IPS-18a (cell line): ENCODE measurements around the gene STMP1.
"Not testable (repeated sequence)": the region's sequence is repeated elsewhere in the genome, so short reads cannot be mapped to it uniquely, and the experiment has no call there.

ENCODE experiments used
- H3K27ac ChIP-seq: one replicate; pipeline ENCODE4 v1.5.1; 2013; ENCODE audit warnings: low read length
- H3K27me3 ChIP-seq: one replicate; pipeline ENCODE4 v1.6.1; 2013; ENCODE audit warnings: mild to moderate bottlenecking, low read length; ENCODE audit not compliant: control insufficient read depth, insufficient read depth
- H3K36me3 ChIP-seq: one replicate; pipeline ENCODE4 v1.6.1; 2013; ENCODE audit warnings: low read depth, low read length; ENCODE audit not compliant: control insufficient read depth
- H3K4me1 ChIP-seq: one replicate; pipeline ENCODE4 v1.6.1; 2013; ENCODE audit warnings: low read depth, low read length; ENCODE audit not compliant: control insufficient read depth
- H3K4me3 ChIP-seq: one replicate; pipeline ENCODE4 v1.5.1; 2013; ENCODE audit warnings: low read length
- H3K9ac ChIP-seq: one replicate; pipeline ENCODE4 v1.6.1; 2013; ENCODE audit warnings: mild to moderate bottlenecking, low read length, moderate library complexity
- H3K9me3 ChIP-seq: one replicate; pipeline ENCODE4 v1.6.1; 2013; ENCODE audit warnings: low read depth, low read length; ENCODE audit not compliant: control insufficient read depth

STMP1 gene

GRCh38 chr7:135684136-135684535 lies 21.8 kb downstream of the STMP1 start:
- Histone ChIP-seq H3K27ac (no peak overlapping the region), H3K36me3 (no peaks in the 10 kb centered on the region), H3K4me3 (no peak overlapping the region), H3K27me3 (no peaks in the 10 kb centered on the region), H3K9ac (no peak overlapping the region), H3K9me3 (no peaks in the 10 kb centered on the region), H3K4me1 (no peaks in the 10 kb centered on the region)

- H3K4me1 ChIP-seq: no peaks in the 10 kb centered on the region
- no peaks in the 10 kb centered on the region for H3K36me3 ChIP-seq
- no peak overlapping the region for H3K4me3 ChIP-seq
- no peaks in the 10 kb centered on the region for H3K27me3 ChIP-seq
- no peak overlapping the region for H3K9ac ChIP-seq
- no peak overlapping the region for H3K27ac ChIP-seq
- H3K9me3 ChIP-seq: no peaks in the 10 kb centered on the region
Observed at GRCh38 chr7:135684699-135685098, 22.4 kb downstream of the STMP1 start.

- no peak overlapping the region for H3K9ac ChIP-seq
Observed at GRCh38 chr7:135685306-135686084, 23.2 kb downstream of the STMP1 start.

GRCh38 chr7:135687466-135687865 lies 25.2 kb downstream of the STMP1 start:
- H3K27me3 ChIP-seq: no peaks in the 10 kb centered on the region
- H3K9ac ChIP-seq: no peak overlapping the region
- no peak overlapping the region for H3K27ac ChIP-seq
- no peaks in the 10 kb centered on the region for H3K9me3 ChIP-seq
- no peaks in the 10 kb centered on the region for H3K36me3 ChIP-seq
- no peak overlapping the region for H3K4me3 ChIP-seq
- no peaks in the 10 kb centered on the region for H3K4me1 ChIP-seq

More at GRCh38 chr7:135685306-135686084, 23.2 kb downstream of the STMP1 start:
- Histone ChIP-seq H3K4me3 (no peak overlapping the region), H3K4me1 (no peaks in the 10 kb centered on the region), H3K27ac (no peak overlapping the region), H3K9me3 (no peaks in the 10 kb centered on the region), H3K27me3 (no peaks in the 10 kb centered on the region), H3K36me3 (no peaks in the 10 kb centered on the region)

- H3K9me3 ChIP-seq: no peaks in the 10 kb centered on the region
- H3K36me3 ChIP-seq: no peaks in the 10 kb centered on the region
- H3K4me3 ChIP-seq: no peak overlapping the region
- no peak overlapping the region for H3K27ac ChIP-seq
- no peaks in the 10 kb centered on the region for H3K27me3 ChIP-seq
- no peak overlapping the region for H3K9ac ChIP-seq
- no peaks in the 10 kb centered on the region for H3K4me1 ChIP-seq
Observed at GRCh38 chr7:135690566-135690965, 28.3 kb downstream of the STMP1 start.

- Histone ChIP-seq H3K27ac (no peak overlapping the region), H3K36me3 (no peaks in the 10 kb centered on the region), H3K9ac (no peak overlapping the region), H3K4me3 (no peak overlapping the region), H3K27me3 (no peaks in the 10 kb centered on the region), H3K4me1 (no peaks in the 10 kb centered on the region), H3K9me3 (no peaks in the 10 kb centered on the region)
Observed at GRCh38 chr7:135692055-135692454, 29.7 kb downstream of the STMP1 start.

- not testable (repeated sequence) for H3K27me3 ChIP-seq, H3K36me3 ChIP-seq, H3K4me1 ChIP-seq, H3K27ac ChIP-seq, H3K9me3 ChIP-seq, H3K9ac ChIP-seq, H3K4me3 ChIP-seq
Observed at GRCh38 chr7:135692606-135693005, 30.3 kb downstream of the STMP1 start.

GRCh38 chr7:135693558-135693957 lies 31.2 kb downstream of the STMP1 start:
- no peak overlapping the region for H3K9ac ChIP-seq
- H3K36me3 ChIP-seq: no peaks in the 10 kb centered on the region
- H3K27ac ChIP-seq: no peak overlapping the region
- no peak overlapping the region for H3K4me3 ChIP-seq
- H3K27me3 ChIP-seq: no peaks in the 10 kb centered on the region
- H3K4me1 ChIP-seq: no peaks in the 10 kb centered on the region
- no peaks in the 10 kb centered on the region for H3K9me3 ChIP-seq

- no peak overlapping the region for H3K27ac ChIP-seq
- H3K4me3 ChIP-seq: no peak overlapping the region
- H3K9me3 ChIP-seq: no peaks in the 10 kb centered on the region
- H3K27me3 ChIP-seq: no peaks in the 10 kb centered on the region
- no peaks in the 10 kb centered on the region for H3K4me1 ChIP-seq
- H3K9ac ChIP-seq: no peak overlapping the region
- no peaks in the 10 kb centered on the region for H3K36me3 ChIP-seq
Observed at GRCh38 chr7:135697276-135698049, 35.1 kb downstream of the STMP1 start.

GRCh38 chr7:135704074-135704473 lies 41.8 kb downstream of the STMP1 start:
- no peaks in the 10 kb centered on the region for H3K4me1 ChIP-seq

GRCh38 chr7:135704698-135705097 lies 42.4 kb downstream of the STMP1 start:
- H3K9me3 ChIP-seq: no peaks in the 10 kb centered on the region
- no peak overlapping the region for H3K27ac ChIP-seq
- no peaks in the 10 kb centered on the region for H3K4me1 ChIP-seq
- H3K9ac ChIP-seq: no peak overlapping the region
- no peaks in the 10 kb centered on the region for H3K27me3 ChIP-seq
- H3K4me3 ChIP-seq: no peak overlapping the region
- no peaks in the 10 kb centered on the region for H3K36me3 ChIP-seq

More at GRCh38 chr7:135704074-135704473, 41.8 kb downstream of the STMP1 start:
- Histone ChIP-seq H3K9ac (no peak overlapping the region), H3K9me3 (no peaks in the 10 kb centered on the region), H3K36me3 (no peaks in the 10 kb centered on the region), H3K4me3 (no peak overlapping the region), H3K27me3 (no peaks in the 10 kb centered on the region), H3K27ac (no peak overlapping the region)
